H1 (cell line): Measurements from ENCODE around the gene DAAM1. TPM values are rescaled to one million over a fixed set of nuclear protein-coding genes. Genes with fewer than 3 reads are reported as not detected.

Experiments
- CTCF ChIA-PET: fragments of 300-600 bp; sonication (Branson Sonifier 250); formaldehyde crosslinking; loops from one replicate; lab custom pipeline; 2021; ENCODE audit not compliant: partially characterized antibody; lab: Charles Lee
- POLR2A ChIA-PET: fragments of 300-600 bp; sonication (Branson Sonifier 250); formaldehyde crosslinking; loops from one replicate; lab custom pipeline; 2021; ENCODE audit warnings: inconsistent platforms; ENCODE audit not compliant: partially characterized antibody; lab: Charles Lee
- DNase-seq, 2 experiments: peaks; one replicate each; pipeline versions ENCODE4 v3.0.0 to v3.0.0-alpha.2; 2010 to 2022; ENCODE audit warnings: low spot score in 2 of 2, low read depth in 1 of 2, mixed read lengths in 1 of 2
- FAIRE-seq: peaks from 2 replicates; lab custom pipeline; 2011; peaks lifted over from hg19 to GRCh38; lab: Jason Lieb, UNC
- H2AFZ ChIP-seq: 2 replicates; pipeline ENCODE4 v1.8.1; 2012; ENCODE audit warnings: low read length, inconsistent platforms
- H2AK5ac ChIP-seq: 2 replicates; pipeline ENCODE4 v1.6.1; 2013; ENCODE audit warnings: low read depth, low read length
- H2BK120ac ChIP-seq: replicated peaks from 2 replicates; pipeline ENCODE3; 2013; ENCODE audit warnings: low read depth, low read length, inconsistent platforms
- H2BK12ac ChIP-seq: 2 replicates; pipeline ENCODE4 v1.6.1; 2013; ENCODE audit warnings: low read depth, low read length
- H2BK15ac ChIP-seq: 2 replicates; pipeline ENCODE4 v1.6.1; 2013; ENCODE audit warnings: low read length
- H2BK20ac ChIP-seq: 2 replicates; pipeline ENCODE4 v1.6.1; 2013; ENCODE audit warnings: low read length
- H2BK5ac ChIP-seq: 2 replicates; pipeline ENCODE4 v1.6.1; 2013; ENCODE audit warnings: low read depth, low read length
- H3K14ac ChIP-seq: 2 replicates; pipeline ENCODE4 v1.6.1; 2013; ENCODE audit warnings: inconsistent platforms; ENCODE audit not compliant: insufficient read length
- H3K18ac ChIP-seq: 2 replicates; pipeline ENCODE4 v1.6.1; 2013; ENCODE audit warnings: low read length; ENCODE audit errors: extremely low read depth
- H3K23ac ChIP-seq: 2 replicates; pipeline ENCODE4 v1.6.1; 2013; ENCODE audit warnings: inconsistent platforms; ENCODE audit not compliant: insufficient read length
- H3K23me2 ChIP-seq: 2 replicates; pipeline ENCODE4 v1.6.1; 2013; ENCODE audit warnings: low read depth, low read length
- H3K27ac ChIP-seq: 2 replicates; pipeline ENCODE4 v1.6.1; 2011; ENCODE audit warnings: low read depth, low read length, inconsistent platforms
- H3K27me3 ChIP-seq, 4 experiments: replicated peaks in 1 of 4; 1 replicate in 1 of 4; 2 replicates in 3 of 4; pipeline versions ENCODE4 v1.6.1 to v1.8.1; 2011 to 2013; ENCODE audit warnings: low read length in 3 of 4, mild to moderate bottlenecking in 3 of 4, inconsistent platforms in 2 of 4, mixed read lengths in 2 of 4, moderate library complexity in 1 of 4; ENCODE audit not compliant: control insufficient read depth in 3 of 4, insufficient read depth in 3 of 4; ENCODE audit errors: extremely low read depth in 1 of 4
- H3K36me3 ChIP-seq, 4 experiments: 2 replicates each; pipeline versions ENCODE4 v1.6.1 to v1.8.1; 2011 to 2013; ENCODE audit warnings: mild to moderate bottlenecking in 4 of 4, low read length in 3 of 4, moderate library complexity in 2 of 4, control low read depth in 1 of 4, inconsistent platforms in 1 of 4; ENCODE audit not compliant: insufficient read depth in 4 of 4, control insufficient read depth in 2 of 4
- H3K4ac ChIP-seq: replicated peaks from 2 replicates; pipeline ENCODE3; 2013; ENCODE audit warnings: low read length, low read depth, mixed read lengths, inconsistent platforms; ENCODE audit not compliant: insufficient read length
- H3K4me1 ChIP-seq, 4 experiments: replicated peaks in 1 of 4; 1 replicate in 1 of 4; 2 replicates in 3 of 4; pipeline versions ENCODE4 v1.6.1 to v1.8.1; 2011 to 2013; ENCODE audit warnings: low read length in 3 of 4, inconsistent platforms in 2 of 4, mixed read lengths in 1 of 4; ENCODE audit not compliant: insufficient read depth in 4 of 4, control insufficient read depth in 3 of 4
- H3K4me2 ChIP-seq, 2 experiments: 2 replicates each; pipeline versions ENCODE4 v1.6.1 to v1.8.1; 2011 to 2013; ENCODE audit warnings: low read depth in 2 of 2, low read length in 2 of 2, control low read depth in 1 of 2, inconsistent platforms in 1 of 2, mild to moderate bottlenecking in 1 of 2; ENCODE audit not compliant: insufficient read depth in 1 of 2
- H3K4me3 ChIP-seq, 4 experiments: fragments of 200-600, 300-600 bp in 1 of 4; sonication (generic), shearing (Covaris generic), sonication (Bioruptor Twin) in 1 of 4; 2 replicates each; pipeline versions ENCODE4 v1.5.1 to v1.8.1; 2011 to 2016; ENCODE audit warnings: low read length in 4 of 4, low read depth in 3 of 4, control low read depth in 2 of 4, inconsistent platforms in 2 of 4, mild to moderate bottlenecking in 2 of 4, mixed read lengths in 1 of 4, moderate library complexity in 1 of 4; ENCODE audit not compliant: insufficient read depth in 2 of 4; ENCODE audit errors: extremely low read depth in 1 of 4
- H3K56ac ChIP-seq: replicated peaks from 2 replicates; pipeline ENCODE3; 2013; ENCODE audit warnings: low read depth, mild to moderate bottlenecking, mixed read lengths, low read length, inconsistent platforms; ENCODE audit not compliant: insufficient read length
- H3K79me1 ChIP-seq: 2 replicates; pipeline ENCODE4 v1.6.1; 2013; ENCODE audit warnings: low read depth, low read length, control low read depth
- H3K79me2 ChIP-seq, 2 experiments: 2 replicates each; pipeline versions ENCODE4 v1.6.1 to v1.8.1; 2012 to 2013; ENCODE audit warnings: low read length in 2 of 2, mild to moderate bottlenecking in 2 of 2, inconsistent platforms in 1 of 2; ENCODE audit not compliant: insufficient read depth in 2 of 2, control insufficient read depth in 1 of 2
- H3K9ac ChIP-seq, 4 experiments: replicated peaks in 1 of 4; 1 replicate in 1 of 4; 2 replicates in 3 of 4; pipeline versions ENCODE4 v1.6.1 to v1.8.1; 2011 to 2013; ENCODE audit warnings: low read depth in 3 of 4, low read length in 3 of 4, control low read depth in 2 of 4, mild to moderate bottlenecking in 2 of 4, moderate library complexity in 2 of 4, inconsistent platforms in 1 of 4; ENCODE audit errors: extremely low read depth in 1 of 4
- H3K9me3 ChIP-seq, 2 experiments: 2 replicates each; pipeline versions ENCODE4 v1.6.1 to v1.8.1; 2012 to 2013; ENCODE audit warnings: mild to moderate bottlenecking in 2 of 2, moderate library complexity in 2 of 2, control low read depth in 1 of 2, inconsistent platforms in 1 of 2, low read depth in 1 of 2, low read length in 1 of 2, mixed read lengths in 1 of 2; ENCODE audit not compliant: insufficient read depth in 2 of 2
- H4K20me1 ChIP-seq, 2 experiments: replicated peaks in 1 of 2; 2 replicates each; pipeline versions ENCODE3 to v1.8.1; 2011 to 2013; ENCODE audit warnings: inconsistent platforms in 2 of 2, low read length in 2 of 2, mild to moderate bottlenecking in 1 of 2; ENCODE audit not compliant: insufficient read depth in 2 of 2, control insufficient read depth in 1 of 2
- H4K5ac ChIP-seq: 2 replicates; pipeline ENCODE4 v1.6.1; 2013; ENCODE audit warnings: low read length, low read depth, mixed read lengths, inconsistent platforms; ENCODE audit not compliant: insufficient read length
- H4K8ac ChIP-seq: 2 replicates; pipeline ENCODE4 v1.8.0; 2013; ENCODE audit warnings: mild to moderate bottlenecking, moderate library complexity, low read length, inconsistent platforms; ENCODE audit not compliant: insufficient read depth; ENCODE audit errors: extremely low read depth
- H4K91ac ChIP-seq: replicated peaks from 2 replicates; pipeline ENCODE3; 2013; ENCODE audit warnings: low read length, mixed read lengths, inconsistent platforms; ENCODE audit not compliant: insufficient read length
- CBX5 ChIP-seq: fragments of 300-800, 300-1000 bp; sonication (generic); IDR thresholded peaks from 2 replicates; pipeline ENCODE4 v1.7.1; 2016; ENCODE audit warnings: antibody characterized with exemption, low read length, low read depth
- SAP30 ChIP-seq: fragments of 300-600 bp; sonication (generic); IDR thresholded peaks from 2 replicates; pipeline ENCODE4 v1.7.1; 2012; ENCODE audit warnings: low read length, moderate library complexity, mild to moderate bottlenecking, inconsistent platforms; ENCODE audit not compliant: insufficient read depth, insufficient replicate concordance
- SIN3A ChIP-seq, 2 experiments: IDR thresholded peaks in 1 of 2; conservative IDR thresholded peaks in 1 of 2; 2 replicates each; pipeline ENCODE4 v1.6.1; 2011 to 2012; ENCODE audit warnings: low read length in 2 of 2, improper control_type of control experiment in 1 of 2, low read depth in 1 of 2, mild to moderate bottlenecking in 1 of 2
- TEAD4 ChIP-seq: IDR thresholded peaks from 2 replicates; pipeline ENCODE4 v1.6.1; 2012; ENCODE audit warnings: low read depth, low read length, inconsistent platforms, mixed read lengths
- WGBS, 2 experiments: shearing (Covaris generic) in 1 of 2; methylation state at CpG; one replicate each; pipeline versions ENCODE4 v1.1.6 to v1.1.7; 2013 to 2015; ENCODE audit warnings: low lambda C conversion rate in 2 of 2, mixed read lengths in 2 of 2, inconsistent platforms in 1 of 2, low coverage in 1 of 2, missing lambda C conversion rate in 1 of 2; ENCODE audit not compliant: insufficient replicate concordance in 2 of 2, insufficient coverage in 1 of 2, insufficient read length in 1 of 2; ENCODE audit errors: extremely low coverage in 1 of 2, missing lambda C conversion rate in 1 of 2; 5-methylcytosine and 5-hydroxymethylcytosine counted together
- polyA plus RNA-seq, 7 experiments: library from polyadenylated mRNA; depleted of rRNA in 3 of 7; stranded (reverse) in 5 of 7; unstranded in 2 of 7; fragments of >200 nt in 5 of 7; fragments of 200-250 nt in 2 of 7; gene quantifications; 1 replicate in 5 of 7; 2 replicates in 1 of 7; 4 replicates in 1 of 7; pipeline versions ENCODE4 v1.2.1 to v1.2.3, GENCODE V29; 2011 to 2013; ENCODE audit warnings: missing spikeins in 2 of 7, mixed read lengths in 2 of 7
- total RNA-seq: library from RNA; stranded (reverse); fragmentation: NEBNext Ultra II Directional; extraction: Animal tissue kit (Norgen Biotek cat#: 25700); gene quantifications from 2 replicates; pipeline ENCODE4 v1.2.1, GENCODE V29; 2021

DAAM1 gene
- total and polyA plus RNA-seq, 2 of the 8 experiments (the other 6 are each of a cell fraction or from before 2014, with no cell fraction given), result 5.0 to 44.9 TPM

DNA sequence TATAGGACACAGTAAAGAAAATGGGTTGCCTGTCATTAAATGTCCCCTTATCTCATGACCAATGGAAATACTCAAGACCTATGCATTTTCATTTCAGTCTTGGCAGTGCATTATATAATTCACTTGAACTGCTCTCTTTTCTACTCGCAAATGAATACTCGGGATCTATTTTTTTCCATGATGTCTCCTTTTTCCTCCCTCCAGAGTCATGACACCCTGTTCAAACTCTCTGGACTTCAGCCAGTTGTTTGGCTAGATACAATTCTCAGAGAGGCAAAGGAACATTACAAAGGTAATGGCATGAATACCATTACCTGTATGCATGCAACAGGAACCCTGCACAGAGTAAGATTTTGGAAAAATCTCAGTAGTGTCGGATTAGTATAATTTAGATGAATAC is 145.8 kb downstream of the DAAM1 start:
- FAIRE-seq (no peak), DNase-seq (no peak)
- H4K8ac ChIP-seq, result no peak overlapping the region
- no peak overlapping the region for H2BK5ac ChIP-seq
- H3K14ac ChIP-seq, result no peak overlapping the region
- H3K4ac ChIP-seq, result no peak overlapping the region
- H4K5ac ChIP-seq, result no peak overlapping the region
- H2BK120ac ChIP-seq, result no peak overlapping the region
- no peak overlapping the region for H2BK12ac ChIP-seq
- no peaks in the 10 kb centered on the region for H4K20me1 ChIP-seq
- H3K56ac ChIP-seq, result no peak overlapping the region
- H3K4me3 ChIP-seq, result no peak overlapping the region
- H3K23me2 ChIP-seq, result no peaks in the 10 kb centered on the region
- no peak overlapping the region for H3K9ac ChIP-seq
- no peak overlapping the region for H3K18ac ChIP-seq
- CTCF ChIA-PET, result no interaction called here
- peaks cover 0 to 15% (median 10%) of the 10 kb centered on the region in 4 experiments; a peak in 3 of 7 replicates for H3K4me1 ChIP-seq
- POLR2A ChIA-PET, result no interaction called here
- H3K9me3 ChIP-seq, result no peaks in the 10 kb centered on the region
- no peak overlapping the region for H2AFZ ChIP-seq
- no peak overlapping the region for H3K23ac ChIP-seq
- no peak overlapping the region for H2AK5ac ChIP-seq
- H3K36me3 ChIP-seq, result peaks cover 0 to 6% (median 0%) of the 10 kb centered on the region in 4 experiments; a peak in 1 of 8 replicates
- no peak for TF ChIP-seq CBX5
- no peak for TF ChIP-seq SAP30
- no peak for TF ChIP-seq TEAD4
- TF ChIP-seq SIN3A (conservative IDR thresholded peaks at IDR 0.05 in 1 of 2, IDR thresholded peaks at IDR 0.05 in 1 of 2; ENCODE audit: low read depth in 1 of 2, low read length in 2 of 2), result no peak
- H2BK20ac ChIP-seq, result no peak overlapping the region
- 94% methylated on average over 3 of the region's 3 CpGs; no CpG with 5 or more reads in 1 of the 2 experiments for WGBS, 2 experiments
- no peaks in the 10 kb centered on the region for H3K79me1 ChIP-seq
- no peaks in the 10 kb centered on the region for H3K79me2 ChIP-seq
- H2BK15ac ChIP-seq, result no peak overlapping the region
- no peak overlapping the region for H3K4me2 ChIP-seq
- no peaks in the 10 kb centered on the region for H3K27me3 ChIP-seq
- no peak overlapping the region for H4K91ac ChIP-seq
- H3K27ac ChIP-seq, result no peak overlapping the region
